DND-41 (cell line): ENCODE measurements around the gene RND1.
A peak's percentile ranks its signal among the peaks of the same experiment; 100 is the strongest.
"Not testable (repeated sequence)": the region's sequence is repeated elsewhere in the genome, so short reads cannot be mapped to it uniquely, and the experiment has no call there.

ENCODE experiments used
- ATAC-seq: fragments of 200-7000 bp; cut with Tn5 transposase; 3 replicates; pipeline ENCODE4 v1.9.1; 2021; ENCODE audit warnings: low read depth; ENCODE audit not compliant: insufficient read depth
- DNase-seq: peaks from one replicate; pipeline ENCODE4 v3.0.0-alpha.2; 2020
- H2AFZ ChIP-seq: 2 replicates; pipeline ENCODE4 v1.6.0; 2012; ENCODE audit warnings: low read depth, low read length
- H3K27ac ChIP-seq: 2 replicates; pipeline ENCODE4 v1.5.1; 2012; ENCODE audit warnings: low read length, inconsistent platforms
- H3K27me3 ChIP-seq: fragments of 200-600 bp; sonication (generic); 2 replicates; pipeline ENCODE4 v1.6.0; 2012; ENCODE audit warnings: low read length, mild to moderate bottlenecking, inconsistent platforms; ENCODE audit not compliant: insufficient read depth, poor library complexity
- H3K36me3 ChIP-seq: 2 replicates; pipeline ENCODE4 v1.5.1; 2012; ENCODE audit warnings: low read length, inconsistent platforms; ENCODE audit not compliant: insufficient read depth
- H3K4me1 ChIP-seq: 2 replicates; pipeline ENCODE4 v1.5.1; 2012; ENCODE audit warnings: mild to moderate bottlenecking, low read length; ENCODE audit not compliant: insufficient read depth
- H3K4me2 ChIP-seq: 2 replicates; pipeline ENCODE4 v1.6.0; 2012; ENCODE audit warnings: mild to moderate bottlenecking, moderate library complexity, low read length, inconsistent platforms; ENCODE audit not compliant: insufficient read depth
- H3K4me3 ChIP-seq, 2 experiments: fragments of 200-600 bp in 1 of 2; shearing (Covaris generic) in 1 of 2; 2 replicates each; pipeline ENCODE4 v1.5.1; 2012 to 2016; ENCODE audit warnings: inconsistent platforms in 2 of 2, low read length in 2 of 2, mild to moderate bottlenecking in 2 of 2, low read depth in 1 of 2, moderate library complexity in 1 of 2
- H3K79me2 ChIP-seq: 2 replicates; pipeline ENCODE4 v1.6.0; 2012; ENCODE audit warnings: low read length, inconsistent platforms; ENCODE audit not compliant: insufficient read depth
- H3K9ac ChIP-seq: 2 replicates; pipeline ENCODE4 v1.6.0; 2012; ENCODE audit warnings: low read depth, mild to moderate bottlenecking, inconsistent platforms, low read length, moderate library complexity
- H3K9me3 ChIP-seq: 2 replicates; pipeline ENCODE4 v1.5.1; 2012; ENCODE audit warnings: low read length, moderate library complexity, mild to moderate bottlenecking, inconsistent platforms; ENCODE audit not compliant: insufficient read depth, severe bottlenecking
- H4K20me1 ChIP-seq: 2 replicates; pipeline ENCODE4 v1.6.0; 2012; ENCODE audit warnings: low read length; ENCODE audit not compliant: insufficient read depth
- CTCF ChIP-seq: IDR thresholded peaks from 2 replicates; pipeline ENCODE4 v1.5.1; 2012; ENCODE audit warnings: borderline replicate concordance, low read length, moderate library complexity, mild to moderate bottlenecking; ENCODE audit not compliant: poor library complexity, severe bottlenecking; ENCODE audit errors: extremely low read depth
- EZH2 ChIP-seq: IDR thresholded peaks from 3 replicates; pipeline ENCODE4 v1.6.1; 2012; ENCODE audit warnings: borderline replicate concordance, low read depth, mild to moderate bottlenecking, moderate library complexity, low read length, inconsistent platforms; ENCODE audit not compliant: severe bottlenecking

RND1 gene

GRCh38 chr12:48854488-48854887, 11.2 kb downstream of the RND1 start:
- DNase-seq: no peak
- no peaks in the 10 kb centered on the region for H3K27me3 ChIP-seq
- peaks cover 31% of the 10 kb centered on the region for H3K4me1 ChIP-seq
- TF ChIP-seq EZH2: no peak
- no peak for TF ChIP-seq CTCF
- H3K4me2 ChIP-seq: no peak overlapping the region
- H3K9ac ChIP-seq: no peak overlapping the region
- no peak overlapping the region for H3K4me3 ChIP-seq
- peaks cover 17% of the 10 kb centered on the region for H3K36me3 ChIP-seq
- H3K9me3 ChIP-seq: no peaks in the 10 kb centered on the region
- no peak overlapping the region for H3K27ac ChIP-seq
- peaks cover 15% of the 10 kb centered on the region for H4K20me1 ChIP-seq
- H3K79me2 ChIP-seq: peaks cover 32% of the 10 kb centered on the region
- H2AFZ ChIP-seq: no peak overlapping the region
- ATAC-seq: no peak

- H4K20me1 ChIP-seq: peaks cover 22% of the 10 kb centered on the region
- H3K9ac ChIP-seq: peak overlapping the region; percentile 98
- peak; percentile 43 for ATAC-seq
- DNase-seq: peak; percentile 91
- H3K27ac ChIP-seq: peak overlapping the region; percentile 92
- H3K4me3 ChIP-seq: peak overlapping the region; percentile 31 to 84
- H3K36me3 ChIP-seq: peaks cover 28% of the 10 kb centered on the region
- no peaks in the 10 kb centered on the region for H3K27me3 ChIP-seq
- H3K9me3 ChIP-seq: no peaks in the 10 kb centered on the region
- TF ChIP-seq EZH2: no peak
- peak; percentile 96 for TF ChIP-seq CTCF
- peak overlapping the region; percentile 85 for H2AFZ ChIP-seq
- H3K79me2 ChIP-seq: peaks cover 45% of the 10 kb centered on the region
- peaks cover 37% of the 10 kb centered on the region for H3K4me1 ChIP-seq
- peak overlapping the region; percentile 86 for H3K4me2 ChIP-seq
Observed at GRCh38 chr12:48852734-48853688, 12.7 kb downstream of the RND1 start.

GRCh38 chr12:48851883-48852733, 13.6 kb downstream of the RND1 start, which contains the start of gene DDX23:
Gene DDX23 (minus strand): TSS chr12:48852163. CDS start chr12:48845782, 6,381 bp downstream.
- Histone ChIP-seq H3K27me3 (no peaks in the 10 kb centered on the region), H3K4me3 (peak within 1 kb of the TSS; percentile 84 to 97), H4K20me1 (peaks cover 25% of the 10 kb centered on the region), H3K9me3 (no peaks in the 10 kb centered on the region), H3K4me1 (peaks cover 37% of the 10 kb centered on the region), H3K4me2 (peak within 1 kb of the TSS; percentile 86), H3K79me2 (peaks cover 52% of the 10 kb centered on the region), H3K9ac (peak within 1 kb of the TSS; percentile 98), H3K36me3 (peaks cover 35% of the 10 kb centered on the region), H3K27ac (peak within 1 kb of the TSS; percentile 98), H2AFZ (peak within 1 kb of the TSS; percentile 85)
- ATAC-seq (peak; percentile 96), DNase-seq (peak; percentile 98)
- no peak for TF ChIP-seq EZH2
- no peak for TF ChIP-seq CTCF

GRCh38 chr12:48842021-48842420, 23.6 kb downstream of the RND1 start:
- H3K27me3 ChIP-seq, H3K4me2 ChIP-seq, ATAC-seq, H3K4me3 ChIP-seq, H3K9ac ChIP-seq, H3K4me1 ChIP-seq, H3K9me3 ChIP-seq, H3K27ac ChIP-seq, H2AFZ ChIP-seq, DNase-seq: not testable (repeated sequence)
- Histone ChIP-seq H3K36me3 (peaks cover 73% of the 10 kb centered on the region), H3K79me2 (peaks cover 20% of the 10 kb centered on the region), H4K20me1 (peaks cover 22% of the 10 kb centered on the region)
